Adipose tissue (tissue), 3 donors: ENCODE results near the gene SEMA3G. TPM values are rescaled to one million over a fixed set of nuclear protein-coding genes. Genes with fewer than 3 reads are reported as not detected.

Experiments used
- H3K27ac ChIP-seq: one replicate; pipeline ENCODE4 v1.5.1; 2013; ENCODE audit warnings: low read depth, low read length
- WGBS, 3 donors: extraction: QIAGEN DNeasy Blood & Tissue Kit; methylation state at CpG; one replicate each; pipeline ENCODE4 v1.1.7; 2013; 5-methylcytosine and 5-hydroxymethylcytosine counted together
- polyA plus RNA-seq, 3 donors: library from polyadenylated mRNA; stranded (reverse); fragments of 200-250 nt; gene quantifications; one replicate each; pipeline ENCODE4 v1.2.3, GENCODE V29; 2013
- donor health status: healthy with polysubstance abuse.
- donor health status: Bipolar disorder and iron deficiency.
- donor health status: healthy.

SEMA3G gene
- polyA plus RNA-seq, 3 donors = 7.7 to 92.8 (median 49.7) TPM

GRCh38 chr3:52393131-52393807 is 51.6 kb downstream of the SEMA3G start:
- no peak overlapping the region for H3K27ac ChIP-seq
- 89 to 91% (median 90%) methylated on average over 18 of the region's 18 CpGs for WGBS, 3 donors

- H3K27ac ChIP-seq = no peak overlapping the region
- WGBS, 3 donors = 93 to 94% (median 93%) methylated on average over 15 to 16 of the region's 16 CpGs
Observed at GRCh38 chr3:52392216-52392930, 52.5 kb downstream of the SEMA3G start.

- WGBS, 3 donors = 93 to 97% (median 96%) methylated on average over 12 of the region's 12 CpGs
- no peak overlapping the region for H3K27ac ChIP-seq
Observed at GRCh38 chr3:52391096-52391495, 53.8 kb downstream of the SEMA3G start.

GRCh38 chr3:52388933-52389332 is 56.0 kb downstream of the SEMA3G start:
- H3K27ac ChIP-seq = no peak overlapping the region
- WGBS, 3 donors = 94% methylated on average over 9 of the region's 9 CpGs

- H3K27ac ChIP-seq = no peak overlapping the region
- 83 to 89% (median 87%) methylated on average over 18 of the region's 18 CpGs for WGBS, 3 donors
Observed at GRCh38 chr3:52388348-52388821, 56.5 kb downstream of the SEMA3G start.

GRCh38 chr3:52387481-52387880 is 57.4 kb downstream of the SEMA3G start:
- WGBS, 3 donors = 90 to 98% (median 95%) methylated on average over 2 of the region's 2 CpGs
- no peak overlapping the region for H3K27ac ChIP-seq

GRCh38 chr3:52385157-52385556 is 59.7 kb downstream of the SEMA3G start:
- no peak overlapping the region for H3K27ac ChIP-seq
- WGBS, 3 donors = 73 to 76% (median 75%) methylated on average over 10 of the region's 10 CpGs

- no peak overlapping the region for H3K27ac ChIP-seq
- WGBS, 3 donors = 69 to 80% (median 69%) methylated on average over 9 of the region's 9 CpGs
Observed at GRCh38 chr3:52384019-52384761, 60.7 kb downstream of the SEMA3G start.

GRCh38 chr3:52383446-52383845 is 61.5 kb downstream of the SEMA3G start:
- WGBS, 3 donors = 91 to 92% (median 91%) methylated on average over 12 to 14 of the region's 14 CpGs

More at GRCh38 chr3:52383446-52383845, 61.5 kb downstream of the SEMA3G start:
- no peak overlapping the region for H3K27ac ChIP-seq

Other genes with a start within 250 kb of the SEMA3G start
- 10 to 100 TPM; 17.1 to 70.8 (median 37.3) TPM for gene ALAS1, start 246.9 kb downstream of the SEMA3G start, polyA plus RNA-seq
- under 1 TPM; 0.08 to 0.22 (median 0.15) TPM for gene TLR9, start 219.5 kb downstream of the SEMA3G start, polyA plus RNA-seq
- 10 to 100 TPM; 20.0 to 58.3 (median 51.4) TPM for gene TWF2, start 205.9 kb downstream of the SEMA3G start, polyA plus RNA-seq
- gene PPM1M, start 199.3 kb downstream of the SEMA3G start, polyA plus RNA-seq = 10 to 100 TPM in 2 of 3 donors, 1 to 10 TPM in 1; 6.0 to 31.8 (median 18.1) TPM
- gene WDR82, start 166.5 kb downstream of the SEMA3G start, polyA plus RNA-seq = 10 to 100 TPM; 16.3 to 44.0 (median 40.5) TPM
- gene GLYCTK, start 157.3 kb downstream of the SEMA3G start, polyA plus RNA-seq = 100 to 1,000 TPM in 1 of 3 donors, 10 to 100 TPM in 1, 1 to 10 TPM in 1; 9.3 to 111 (median 37.8) TPM
- 10 to 100 TPM in 1 of 3 donors, 1 to 10 TPM in 2; 2.4 to 10.7 (median 8.0) TPM for gene DNAH1, start 128.8 kb downstream of the SEMA3G start, polyA plus RNA-seq
- 10 to 100 TPM; 32.2 to 55.4 (median 54.9) TPM for gene BAP1, start 35.1 kb downstream of the SEMA3G start, polyA plus RNA-seq
- gene PHF7, start 34.4 kb downstream of the SEMA3G start, polyA plus RNA-seq = 1 to 10 TPM; 4.6 to 9.8 (median 5.5) TPM
- gene TNNC1, start 8.9 kb upstream of the SEMA3G start, polyA plus RNA-seq = 10 to 100 TPM in 2 of 3 donors, 1 to 10 TPM in 1; 1.1 to 14.8 (median 11.6) TPM
- 10 to 100 TPM; 27.5 to 46.8 (median 41.2) TPM for gene NISCH, start 10.5 kb upstream of the SEMA3G start, polyA plus RNA-seq
- 100 to 1,000 TPM in 2 of 3 donors, 10 to 100 TPM in 1; 22.6 to 199 (median 166) TPM for gene STAB1, start 50.2 kb upstream of the SEMA3G start, polyA plus RNA-seq
- 10 to 100 TPM; 10.8 to 42.7 (median 30.3) TPM for gene NT5DC2, start 88.8 kb upstream of the SEMA3G start, polyA plus RNA-seq
- gene UQCC5, start 91.5 kb upstream of the SEMA3G start, polyA plus RNA-seq = 10 to 100 TPM; 11.3 to 34.4 (median 21.4) TPM
- gene PBRM1, start 240.8 kb upstream of the SEMA3G start, polyA plus RNA-seq = 10 to 100 TPM in 2 of 3 donors, 1 to 10 TPM in 1; 8.1 to 20.9 (median 15.3) TPM
- 10 to 100 TPM; 46.8 to 87.4 (median 67.3) TPM for gene GNL3, start 240.9 kb upstream of the SEMA3G start, polyA plus RNA-seq